Measurements from ENCODE around the gene HBA2. TPM values are rescaled to one million over a fixed set of nuclear protein-coding genes. Genes with fewer than 3 reads are reported as not detected.
"Not testable (repeated sequence)": the region's sequence is repeated elsewhere in the genome, so short reads cannot be mapped to it uniquely, and the experiment has no call there.

Gene HBA2
- total and polyA plus RNA-seq, 7 donors: 11.9 to 1,244 (median 24.9) TPM

- H3K36me3 ChIP-seq (ENCODE audit: insufficient read depth in 1 of 2, low read depth in 1 of 2): peaks cover 22 to 100% of the 10 kb centered on the region in 2 donors
Observed at GRCh38 chr16:194516-194915, 21.8 kb downstream of the HBA2 start.

GRCh38 chr16:200388-200787 is 27.7 kb downstream of the HBA2 start:
- H3K36me3 ChIP-seq (ENCODE audit: insufficient read depth in 1 of 2, low read depth in 1 of 2): peaks cover 28 to 98% of the 10 kb centered on the region in 2 donors
- intact Hi-C loops (cut with DNase I): loop anchor here in 1 of 2 donors (10.0 kb wide), 1 partner anchor 154 kb away; the partner anchor contains the start of gene AXIN1
- H3K4me1 ChIP-seq: no peaks in the 10 kb centered on the region
- no peaks in the 10 kb centered on the region for H3K27me3 ChIP-seq (ENCODE audit: insufficient read depth in 3 of 3, low read length in 2 of 3)
- no peak for TF ChIP-seq CTCF (IDR thresholded peaks at IDR 0.05)
- WGBS, 3 donors: 89 to 95% (median 92%) methylated on average over 5 of the region's 5 CpGs
- ATAC-seq (peak in 3 of 4 donors; percentile 26 to 33 (median 27)), DNase-seq (no peak)
- H3K4me3 ChIP-seq: no peak overlapping the region
- no peaks in the 10 kb centered on the region for H3K9me3 ChIP-seq
- no peak overlapping the region for H3K27ac ChIP-seq

More at GRCh38 chr16:194516-194915, 21.8 kb downstream of the HBA2 start:
- H3K4me3 ChIP-seq: no peak overlapping the region
- no peak for DNase-seq
- TF ChIP-seq CTCF (IDR thresholded peaks at IDR 0.05): no peak
- H3K27ac ChIP-seq: no peak overlapping the region
- 88 to 95% (median 93%) methylated on average over 6 of the region's 6 CpGs for WGBS, 3 donors
- no peaks in the 10 kb centered on the region for H3K4me1 ChIP-seq
- no peak for ATAC-seq
- no peaks in the 10 kb centered on the region for H3K9me3 ChIP-seq
- no peaks in the 10 kb centered on the region for H3K27me3 ChIP-seq (ENCODE audit: insufficient read depth in 3 of 3, low read length in 2 of 3)
- intact Hi-C loops (cut with DNase I): no loop called here

- intact Hi-C loops (cut with DNase I): loop anchor here in 1 of 2 donors (10.0 kb wide), 1 partner anchor 152 kb away; the partner anchor contains the start of gene AXIN1
- H3K36me3 ChIP-seq (ENCODE audit: insufficient read depth in 1 of 2, low read depth in 1 of 2): peaks cover 32 to 97% of the 10 kb centered on the region in 2 donors
- whole genome bisulfite sequencing, 3 donors: 94 to 98% (median 97%) methylated on average over 4 of the region's 4 CpGs
- DNase-seq (no peak), ATAC-seq (peak; percentile 62 to 79 (median 72))
- H3K27ac ChIP-seq: no peak overlapping the region
- H3K9me3 ChIP-seq: no peaks in the 10 kb centered on the region
- no peak overlapping the region for H3K4me3 ChIP-seq
- no peaks in the 10 kb centered on the region for H3K27me3 ChIP-seq (ENCODE audit: insufficient read depth in 3 of 3, low read length in 2 of 3)
- peaks cover 6% of the 10 kb centered on the region for H3K4me1 ChIP-seq
- no peak for TF ChIP-seq CTCF (IDR thresholded peaks at IDR 0.05)
Observed at GRCh38 chr16:203246-203645, 30.6 kb downstream of the HBA2 start.

- H3K4me1 ChIP-seq; H3K4me3 ChIP-seq; H3K27ac ChIP-seq; H3K9me3 ChIP-seq; ATAC-seq; DNase-seq; H3K27me3 ChIP-seq (ENCODE audit: insufficient read depth in 3 of 3, low read length in 2 of 3): not testable (repeated sequence)
- H3K36me3 ChIP-seq (ENCODE audit: insufficient read depth in 1 of 2, low read depth in 1 of 2): peaks cover 24 to 95% of the 10 kb centered on the region in 2 donors
- intact Hi-C loops (cut with DNase I): loop anchor here in 1 of 2 donors (10.0 kb wide), 1 partner anchor 151 kb away; the partner anchor contains the start of gene AXIN1
- 75 to 91% (median 81%) methylated on average over 9 of the region's 9 CpGs for WGBS, 3 donors
Observed at GRCh38 chr16:204046-204445, 31.4 kb downstream of the HBA2 start.

GRCh38 chr16:209359-209758 is 36.7 kb downstream of the HBA2 start:
- not testable (repeated sequence) for H3K4me3 ChIP-seq; DNase-seq; H3K9me3 ChIP-seq; H3K27me3 ChIP-seq (ENCODE audit: insufficient read depth in 3 of 3, low read length in 2 of 3)
- intact Hi-C loops (cut with DNase I): loop anchor here in 1 of 2 donors (10.0 kb wide), 1 partner anchor 145 kb away; the partner anchor contains the start of gene AXIN1
- peaks cover 27% of the 10 kb centered on the region for H3K4me1 ChIP-seq
- WGBS, 3 donors: 51 to 69% (median 57%) methylated on average over 4 of the region's 4 CpGs
- peak overlapping the region; percentile 53 for H3K27ac ChIP-seq
- peak; percentile 47 to 79 (median 69) for ATAC-seq
- peaks cover 19 to 89% of the 10 kb centered on the region in 2 donors for H3K36me3 ChIP-seq (ENCODE audit: insufficient read depth in 1 of 2, low read depth in 1 of 2)

GRCh38 chr16:211631-212180 is 39.0 kb downstream of the HBA2 start:
- H3K27me3 ChIP-seq (ENCODE audit: insufficient read depth in 3 of 3, low read length in 2 of 3); H3K9me3 ChIP-seq; intact Hi-C loops (cut with DNase I); H3K4me3 ChIP-seq: not testable (repeated sequence)
- Histone ChIP-seq H3K27ac (peak overlapping the region; percentile 54), H3K4me1 (peaks cover 21% of the 10 kb centered on the region), H3K36me3 (ENCODE audit: insufficient read depth in 1 of 2, low read depth in 1 of 2) (peaks cover 8 to 89% of the 10 kb centered on the region in 2 donors)
- DNase-seq: peak in 1 of 2 donors; percentile 39
- ATAC-seq: peak in 2 of 4 donors; percentile 41 to 47
- WGBS, 3 donors: 88 to 92% (median 90%) methylated on average over 14 of the region's 14 CpGs
